ENCODE data around the gene RAP1GAP2. TPM values are rescaled to one million over a fixed set of nuclear protein-coding genes. Genes with fewer than 3 reads are reported as not detected.

The RAP1GAP2 gene
- total RNA-seq, 1 donor from 2014 or later = 3.8 TPM

DNA sequence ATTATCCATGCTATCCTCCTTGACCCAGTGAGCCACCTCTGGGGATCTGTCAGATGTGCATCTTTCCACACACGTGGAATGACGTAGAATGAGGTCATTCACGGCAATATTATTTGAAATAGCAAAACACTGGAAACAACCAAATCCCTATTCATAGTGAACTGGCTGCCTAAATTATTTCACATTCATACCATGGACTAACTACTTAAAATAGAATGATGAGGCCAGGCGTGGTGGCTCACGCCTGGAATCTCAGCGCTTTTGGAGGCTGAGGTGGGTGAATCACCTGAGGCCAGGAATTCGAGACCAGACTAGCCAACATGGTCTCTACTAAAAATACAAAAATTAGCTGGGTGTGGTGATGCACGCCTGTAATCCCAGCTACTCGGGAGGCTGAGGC lies 75.5 kb downstream of the RAP1GAP2 start:
- H3K4me1 ChIP-seq = peaks cover 45% of the 10 kb centered on the region
- H3K27me3 ChIP-seq = no peaks in the 10 kb centered on the region
- H3K9me3 ChIP-seq (ENCODE audit: low read depth) = no peaks in the 10 kb centered on the region
- no peak overlapping the region for H2AFZ ChIP-seq (replicated peaks)
- TF ChIP-seq EZH2phosphoT487 (IDR thresholded peaks at IDR 0.05) (no peak), EZH2 (IDR thresholded peaks at IDR 0.05) (no peak)
- TF ChIP-seq, protein P1, sequence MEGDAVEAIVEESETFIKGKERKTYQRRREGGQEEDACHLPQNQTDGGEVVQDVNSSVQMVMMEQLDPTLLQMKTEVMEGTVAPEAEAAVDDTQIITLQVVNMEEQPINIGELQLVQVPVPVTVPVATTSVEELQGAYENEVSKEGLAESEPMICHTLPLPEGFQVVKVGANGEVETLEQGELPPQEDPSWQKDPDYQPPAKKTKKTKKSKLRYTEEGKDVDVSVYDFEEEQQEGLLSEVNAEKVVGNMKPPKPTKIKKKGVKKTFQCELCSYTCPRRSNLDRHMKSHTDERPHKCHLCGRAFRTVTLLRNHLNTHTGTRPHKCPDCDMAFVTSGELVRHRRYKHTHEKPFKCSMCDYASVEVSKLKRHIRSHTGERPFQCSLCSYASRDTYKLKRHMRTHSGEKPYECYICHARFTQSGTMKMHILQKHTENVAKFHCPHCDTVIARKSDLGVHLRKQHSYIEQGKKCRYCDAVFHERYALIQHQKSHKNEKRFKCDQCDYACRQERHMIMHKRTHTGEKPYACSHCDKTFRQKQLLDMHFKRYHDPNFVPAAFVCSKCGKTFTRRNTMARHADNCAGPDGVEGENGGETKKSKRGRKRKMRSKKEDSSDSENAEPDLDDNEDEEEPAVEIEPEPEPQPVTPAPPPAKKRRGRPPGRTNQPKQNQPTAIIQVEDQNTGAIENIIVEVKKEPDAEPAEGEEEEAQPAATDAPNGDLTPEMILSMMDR (IDR thresholded peaks at IDR 0.05) = no peak
- H4K20me1 ChIP-seq (ENCODE audit: low read depth) = peaks cover 5% of the 10 kb centered on the region
- Mint-ChIP-seq H3K36me3 (no peaks in the 10 kb centered on the region), H3K4me1 (peaks cover 39% of the 10 kb centered on the region), H3K27me3 (ENCODE audit: insufficient read depth, low read depth) (peaks cover 10% of the 10 kb centered on the region), H3K9me3 (no peaks in the 10 kb centered on the region), H3K27ac (no peak overlapping the region), H3K4me3 (no peak overlapping the region)
- peak overlapping the region; percentile 4 for H3K4me2 ChIP-seq
- H3K27ac ChIP-seq = no peak overlapping the region
- no peaks in the 10 kb centered on the region for H3K36me3 ChIP-seq
- H3F3A ChIP-seq (ENCODE audit: low read depth) = peaks cover 56% of the 10 kb centered on the region
- no peak for DNase-seq (ENCODE audit: low spot score)
- no peaks in the 10 kb centered on the region for H3K79me2 ChIP-seq (ENCODE audit: low read depth)
- H3K4me3 ChIP-seq = peak overlapping the region; percentile 8
- no peak overlapping the region for H3K9ac ChIP-seq

DNA sequence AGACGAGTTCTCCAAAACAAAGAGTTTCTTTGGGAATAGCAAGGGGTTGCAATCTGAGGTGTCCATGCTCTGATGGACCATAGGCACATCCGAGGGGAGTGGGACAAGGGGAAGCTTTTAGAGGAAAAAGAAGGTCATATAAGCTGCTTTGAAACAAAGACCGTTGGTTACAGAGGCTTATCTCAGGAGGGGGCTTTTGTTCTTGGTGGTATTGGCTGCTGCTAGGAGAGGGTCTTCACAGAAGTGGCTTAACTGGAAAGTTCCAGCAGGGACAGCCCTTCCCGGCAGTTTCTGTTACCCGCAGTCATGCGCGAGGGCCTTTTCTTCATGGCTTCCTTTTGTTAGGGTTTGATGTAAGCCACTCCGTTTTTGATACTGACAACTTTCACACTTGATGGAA lies 76.0 kb downstream of the RAP1GAP2 start:
- Histone ChIP-seq H3K27ac (peak overlapping the region; percentile 51), H3K4me3 (no peak overlapping the region), H3K4me2 (peak overlapping the region; percentile 4), H4K20me1 (ENCODE audit: low read depth) (peaks cover 5% of the 10 kb centered on the region), H3K9me3 (ENCODE audit: low read depth) (no peaks in the 10 kb centered on the region), H3K36me3 (no peaks in the 10 kb centered on the region), H2AFZ (replicated peaks) (no peak overlapping the region), H3K9ac (no peak overlapping the region), H3K27me3 (no peaks in the 10 kb centered on the region), H3F3A (ENCODE audit: low read depth) (peaks cover 56% of the 10 kb centered on the region), H3K4me1 (peaks cover 45% of the 10 kb centered on the region), H3K79me2 (ENCODE audit: low read depth) (no peaks in the 10 kb centered on the region)
- no peak overlapping the region for H3K4me3 Mint-ChIP-seq
- peak; percentile 94 for DNase-seq (ENCODE audit: low spot score)
- H3K4me1 Mint-ChIP-seq = peaks cover 39% of the 10 kb centered on the region
- H3K9me3 Mint-ChIP-seq = no peaks in the 10 kb centered on the region
- H3K27me3 Mint-ChIP-seq (ENCODE audit: insufficient read depth, low read depth) = peaks cover 13% of the 10 kb centered on the region
- TF ChIP-seq EZH2 (IDR thresholded peaks at IDR 0.05) (no peak), EZH2phosphoT487 (IDR thresholded peaks at IDR 0.05) (peak; percentile 86)
- TF ChIP-seq, protein P1 (IDR thresholded peaks at IDR 0.05) = no peak
- H3K36me3 Mint-ChIP-seq = no peaks in the 10 kb centered on the region
- H3K27ac Mint-ChIP-seq = peak overlapping the region; percentile 78

- Histone ChIP-seq H3K27me3 (no peaks in the 10 kb centered on the region), H3K4me1 (peaks cover 34% of the 10 kb centered on the region), H2AFZ (replicated peaks) (no peak overlapping the region), H3K4me2 (peak overlapping the region; percentile 56), H3K4me3 (no peak overlapping the region), H4K20me1 (ENCODE audit: low read depth) (peaks cover 5% of the 10 kb centered on the region), H3K36me3 (no peaks in the 10 kb centered on the region), H3K27ac (no peak overlapping the region), H3K9ac (no peak overlapping the region), H3F3A (ENCODE audit: low read depth) (peaks cover 46% of the 10 kb centered on the region), H3K9me3 (ENCODE audit: low read depth) (no peaks in the 10 kb centered on the region), H3K79me2 (ENCODE audit: low read depth) (no peaks in the 10 kb centered on the region)
- peak overlapping the region; percentile 75 for H3K27ac Mint-ChIP-seq
- H3K36me3 Mint-ChIP-seq = no peaks in the 10 kb centered on the region
- H3K4me1 Mint-ChIP-seq = peaks cover 30% of the 10 kb centered on the region
- H3K4me3 Mint-ChIP-seq = peak overlapping the region; percentile 12
- H3K27me3 Mint-ChIP-seq (ENCODE audit: insufficient read depth, low read depth) = peaks cover 11% of the 10 kb centered on the region
- peak; percentile 33 for DNase-seq (ENCODE audit: low spot score)
- H3K9me3 Mint-ChIP-seq = no peaks in the 10 kb centered on the region
- TF ChIP-seq EZH2phosphoT487 (IDR thresholded peaks at IDR 0.05) (no peak), EZH2 (IDR thresholded peaks at IDR 0.05) (no peak)
- TF ChIP-seq, protein P1 (IDR thresholded peaks at IDR 0.05) = no peak
These were observed 78.0 kb downstream of the RAP1GAP2 start for GRCh38 chr17:2874189-2874686.

Measured in neural progenitor cell (in vitro differentiated cells).